ENCODE data around the gene S100A8. TPM values are rescaled to one million over a fixed set of nuclear protein-coding genes. Genes with fewer than 3 reads are reported as not detected.

Gene S100A8
- total and polyA plus RNA-seq, 2 donors (not counting 3 experiments of a cell fraction or from before 2014, with no cell fraction given), result not detected

DNA sequence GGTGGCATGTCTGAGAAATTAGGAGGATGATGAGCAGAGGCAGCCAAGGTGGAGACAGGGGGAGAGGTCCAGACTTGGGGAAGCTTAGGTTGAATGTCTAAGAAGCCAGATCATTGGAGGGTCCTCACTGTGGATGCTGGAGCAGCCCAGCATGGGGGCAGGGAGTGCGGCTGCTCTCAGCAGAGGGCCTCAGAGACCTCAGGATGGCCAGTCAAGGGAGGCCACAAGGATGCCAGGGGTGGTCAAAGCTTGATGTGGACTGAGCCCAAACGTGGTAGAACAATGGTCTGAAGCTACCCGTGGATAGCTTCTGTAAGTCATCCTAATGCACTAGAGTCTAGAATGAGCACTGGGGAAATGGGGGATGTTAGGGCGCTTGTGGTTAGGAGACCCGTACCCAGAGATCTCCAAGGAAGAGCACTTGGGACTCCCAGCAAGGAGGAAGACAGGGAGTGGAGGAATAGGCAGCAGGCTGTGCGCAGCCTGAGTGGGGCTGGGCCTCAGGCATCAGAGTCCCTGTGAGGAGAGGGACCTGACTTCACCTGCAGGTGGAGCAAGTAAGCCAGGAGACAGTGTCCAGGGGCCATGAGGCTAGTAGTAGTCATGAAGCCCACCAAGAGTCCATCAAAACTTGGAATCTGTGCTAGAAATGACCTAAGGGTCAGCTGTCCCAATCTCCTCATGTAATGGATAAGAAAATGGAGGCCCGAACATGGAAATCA lies 37.5 kb downstream of the S100A8 start:
- no peak overlapping the region for H3K4me3 ChIP-seq (replicated peaks in 1 of 3; ENCODE audit: insufficient read depth in 1 of 3, low read depth in 1 of 3, low read length in 3 of 3)
- no peaks in the 10 kb centered on the region for H3K79me2 ChIP-seq (ENCODE audit: control insufficient read depth, insufficient read depth, low read length)
- H3K9ac ChIP-seq (replicated peaks; ENCODE audit: extremely low read depth, insufficient read depth, low read length), result no peak overlapping the region
- H3K4me1 ChIP-seq (ENCODE audit: control insufficient read depth, extremely low read depth, insufficient read depth, low read length), result no peaks in the 10 kb centered on the region
- H3K9me1 ChIP-seq (replicated peaks; ENCODE audit: control insufficient read depth, extremely low read depth, insufficient read depth, low read length), result no peaks in the 10 kb centered on the region
- H3K36me3 ChIP-seq (ENCODE audit: control insufficient read depth in 2 of 2, extremely low read depth in 1 of 2, insufficient read depth in 2 of 2, low read length in 2 of 2), result no peaks in the 10 kb centered on the region
- H2AFZ ChIP-seq (ENCODE audit: low read depth, low read length), result no peak overlapping the region
- no peaks in the 10 kb centered on the region for H4K20me1 ChIP-seq (replicated peaks; ENCODE audit: control insufficient read depth, extremely low read depth, insufficient read depth, low read length)
- no peaks in the 10 kb centered on the region for H3K9me3 ChIP-seq (replicated peaks; ENCODE audit: control insufficient read depth, insufficient read depth, low read length)
- BruUV-seq (replicated peaks), result no TSS peak
- DNase-seq (ENCODE audit: low read depth, low spot score), result no peak
- no peaks in the 10 kb centered on the region for H3K27me3 ChIP-seq (ENCODE audit: control insufficient read depth in 2 of 2, insufficient read depth in 2 of 2, low read length in 2 of 2)
- ChIA-PET CTCF (interaction anchor here (0.7 to 13.2 kb wide), 13 partner anchors 8 to 219 kb away, joined by 3 to 331 read pairs (median 4); no protein-coding TSS in a partner anchor), POLR2A (no interaction called here)
- intact Hi-C loops (cut with micrococcal nuclease) (loop anchor here (2.0 kb wide), 2 partner anchors 51 to 215 kb away; no protein-coding TSS in a partner anchor), dilution Hi-C loops (cut with MboI; ENCODE audit: extremely low pct_ligation_motif_present, low sequenced_read_pairs) (no loop called here)
- H3K27ac ChIP-seq (ENCODE audit: insufficient read depth, low read depth, low read length), result no peak overlapping the region
- TF ChIP-seq EZH2 (IDR thresholded peaks at IDR 0.05; ENCODE audit: borderline replicate concordance, low read depth, low read length, severe bottlenecking) (no peak), FOS (IDR thresholded peaks at IDR 0.05; ENCODE audit: borderline replicate concordance, insufficient read depth, low read length) (no peak), MYC (IDR thresholded peaks at IDR 0.05; ENCODE audit: low read depth, low read length) (no peak), POLR2A (IDR thresholded peaks at IDR 0.05; ENCODE audit: low read depth, low read length) (no peak), JUN (IDR thresholded peaks at IDR 0.05; ENCODE audit: borderline replicate concordance, insufficient read depth, insufficient read length, low read depth) (no peak)
- TF ChIP-seq, protein P1, sequence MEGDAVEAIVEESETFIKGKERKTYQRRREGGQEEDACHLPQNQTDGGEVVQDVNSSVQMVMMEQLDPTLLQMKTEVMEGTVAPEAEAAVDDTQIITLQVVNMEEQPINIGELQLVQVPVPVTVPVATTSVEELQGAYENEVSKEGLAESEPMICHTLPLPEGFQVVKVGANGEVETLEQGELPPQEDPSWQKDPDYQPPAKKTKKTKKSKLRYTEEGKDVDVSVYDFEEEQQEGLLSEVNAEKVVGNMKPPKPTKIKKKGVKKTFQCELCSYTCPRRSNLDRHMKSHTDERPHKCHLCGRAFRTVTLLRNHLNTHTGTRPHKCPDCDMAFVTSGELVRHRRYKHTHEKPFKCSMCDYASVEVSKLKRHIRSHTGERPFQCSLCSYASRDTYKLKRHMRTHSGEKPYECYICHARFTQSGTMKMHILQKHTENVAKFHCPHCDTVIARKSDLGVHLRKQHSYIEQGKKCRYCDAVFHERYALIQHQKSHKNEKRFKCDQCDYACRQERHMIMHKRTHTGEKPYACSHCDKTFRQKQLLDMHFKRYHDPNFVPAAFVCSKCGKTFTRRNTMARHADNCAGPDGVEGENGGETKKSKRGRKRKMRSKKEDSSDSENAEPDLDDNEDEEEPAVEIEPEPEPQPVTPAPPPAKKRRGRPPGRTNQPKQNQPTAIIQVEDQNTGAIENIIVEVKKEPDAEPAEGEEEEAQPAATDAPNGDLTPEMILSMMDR (IDR thresholded peaks at IDR 0.05; ENCODE audit: extremely low read depth in 1 of 2, insufficient read depth in 1 of 2, low read depth in 1 of 2, low read length in 2 of 2), result peak; percentile 5 to 35
- no peak overlapping the region for H3K4me2 ChIP-seq (ENCODE audit: insufficient read depth, low read length)
- FAIRE-seq, result no peak

Data from endothelial cell of umbilical vein (primary cell).